ENCODE results near the gene ACTR5.

Gene ACTR5

GRCh38 chr20:38815446-38815845 lies 67.2 kb downstream of the ACTR5 start:
- no peak for TF ChIP-seq POLR2A (IDR thresholded peaks at IDR 0.05; ENCODE audit: extremely low read depth, insufficient read length)
- TF ChIP-seq CTCF (IDR thresholded peaks at IDR 0.05; ENCODE audit: low read depth, low read length) = no peak
- TF ChIP-seq MAX (IDR thresholded peaks at IDR 0.05; ENCODE audit: low read depth, low read length) = no peak
- TF ChIP-seq MYC (IDR thresholded peaks at IDR 0.05; ENCODE audit: low read depth, low read length) = no peak
- H3K4me3 ChIP-seq (ENCODE audit: low read depth, low read length) = no peak overlapping the region
- no peak for DNase-seq (ENCODE audit: low read depth)

- no peak overlapping the region for H3K4me3 ChIP-seq (ENCODE audit: low read depth, low read length)
- DNase-seq (ENCODE audit: low read depth) = no peak
- TF ChIP-seq MYC (IDR thresholded peaks at IDR 0.05; ENCODE audit: low read depth, low read length) (no peak), CTCF (IDR thresholded peaks at IDR 0.05; ENCODE audit: low read depth, low read length) (no peak), POLR2A (IDR thresholded peaks at IDR 0.05; ENCODE audit: extremely low read depth, insufficient read length) (no peak), MAX (IDR thresholded peaks at IDR 0.05; ENCODE audit: low read depth, low read length) (no peak)
Measured at GRCh38 chr20:38818113-38819065, 70.1 kb downstream of the ACTR5 start.

All from NB4 (cell line).